CD14-positive monocyte (primary cell): Measurements from ENCODE around the gene BIN1. TPM values are rescaled to one million over a fixed set of nuclear protein-coding genes. Genes with fewer than 3 reads are reported as not detected.

Source experiments
- DNase-seq, 3 donors: peaks; one replicate each; pipeline ENCODE4 v3.0.0-alpha.2; 2011 to 2022
- H2AFZ ChIP-seq: 2 replicates; pipeline ENCODE4 v1.6.0; 2012; ENCODE audit warnings: mild to moderate bottlenecking, low read depth, low read length, inconsistent platforms; ENCODE audit not compliant: insufficient read depth, poor library complexity, severe bottlenecking
- H3K27ac ChIP-seq, 2 donors: 1 replicate in 1 of 2; 2 replicates in 1 of 2; pipeline ENCODE4 v1.5.1; 2012 to 2013; ENCODE audit warnings: low read length in 2 of 2, control low read depth in 1 of 2, inconsistent platforms in 1 of 2, low read depth in 1 of 2, mild to moderate bottlenecking in 1 of 2
- H3K27me3 ChIP-seq, 2 donors: one replicate each; pipeline versions ENCODE4 v1.6.0 to v1.6.1; 2011 to 2013; ENCODE audit warnings: low read length in 2 of 2; ENCODE audit not compliant: control insufficient read depth in 2 of 2, insufficient read depth in 2 of 2
- H3K36me3 ChIP-seq, 2 donors: replicated peaks in 1 of 2; 1 replicate in 1 of 2; 2 replicates in 1 of 2; pipeline versions ENCODE4 v1.5.1 to v1.6.1; 2012 to 2013; ENCODE audit warnings: low read length in 2 of 2, control low read depth in 1 of 2, inconsistent platforms in 1 of 2, mild to moderate bottlenecking in 1 of 2; ENCODE audit not compliant: insufficient read depth in 2 of 2, control insufficient read depth in 1 of 2
- H3K4me1 ChIP-seq, 2 donors: 1 replicate in 1 of 2; 2 replicates in 1 of 2; pipeline versions ENCODE4 v1.5.1 to v1.6.1; 2012 to 2013; ENCODE audit warnings: low read length in 2 of 2, control low read depth in 1 of 2, inconsistent platforms in 1 of 2, mild to moderate bottlenecking in 1 of 2, moderate library complexity in 1 of 2; ENCODE audit not compliant: insufficient read depth in 2 of 2, control insufficient read depth in 1 of 2
- H3K4me2 ChIP-seq: replicated peaks from 2 replicates; pipeline ENCODE3; 2012; ENCODE audit warnings: low read length, moderate library complexity, mild to moderate bottlenecking; ENCODE audit not compliant: poor library complexity, severe bottlenecking; ENCODE audit errors: extremely low read depth
- H3K4me3 ChIP-seq, 3 experiments: fragments of 200-600 bp in 1 of 3; sonication (generic) in 1 of 3; replicated peaks in 1 of 3; 1 replicate in 2 of 3; 2 replicates in 1 of 3; pipeline ENCODE4 v1.5.1; 2011 to 2013; ENCODE audit warnings: low read length in 3 of 3, mild to moderate bottlenecking in 3 of 3, control low read depth in 2 of 3, low read depth in 2 of 3, inconsistent platforms in 1 of 3, moderate library complexity in 1 of 3
- H3K79me2 ChIP-seq: 2 replicates; pipeline ENCODE4 v1.6.0; 2012; ENCODE audit warnings: mild to moderate bottlenecking, control low read depth, inconsistent platforms, low read length, moderate library complexity; ENCODE audit not compliant: insufficient read depth
- H3K9ac ChIP-seq: 2 replicates; pipeline ENCODE4 v1.6.0; 2017; ENCODE audit warnings: low read length, mild to moderate bottlenecking; ENCODE audit not compliant: insufficient read depth, poor library complexity, severe bottlenecking
- H3K9me3 ChIP-seq, 2 donors: replicated peaks in 1 of 2; 1 replicate in 1 of 2; 2 replicates in 1 of 2; pipeline versions ENCODE4 v1.5.1 to v1.6.1; 2012 to 2013; ENCODE audit warnings: low read length in 2 of 2, control low read depth in 1 of 2; ENCODE audit not compliant: control insufficient read depth in 1 of 2, insufficient read depth in 1 of 2
- H4K20me1 ChIP-seq: 2 replicates; pipeline ENCODE4 v1.6.0; 2012; ENCODE audit warnings: mild to moderate bottlenecking, low read length, control low read depth, moderate library complexity; ENCODE audit not compliant: insufficient read depth
- H3K27ac Mint-ChIP-seq, 7 donors: one replicate each; pipeline ENCODE4 v1.8.0; 2020; ENCODE audit warnings: mild to moderate bottlenecking in 7 of 7, mixed read lengths in 7 of 7, moderate library complexity in 6 of 7, inconsistent platforms in 2 of 7
- H3K27me3 Mint-ChIP-seq, 3 donors: one replicate each; pipeline ENCODE4 v1.8.0; 2021 to 2022; ENCODE audit warnings: low read depth in 3 of 3, mild to moderate bottlenecking in 3 of 3, mixed read lengths in 3 of 3, moderate library complexity in 3 of 3, inconsistent platforms in 1 of 3
- H3K36me3 Mint-ChIP-seq, 2 donors: one replicate each; pipeline ENCODE4 v1.8.0; 2020; ENCODE audit warnings: mixed read lengths in 2 of 2, inconsistent platforms in 1 of 2, mild to moderate bottlenecking in 1 of 2
- H3K4me1 Mint-ChIP-seq: one replicate; pipeline ENCODE4 v1.8.0; 2020; ENCODE audit warnings: mild to moderate bottlenecking, mixed read lengths
- H3K4me3 Mint-ChIP-seq, 2 donors: one replicate each; pipeline ENCODE4 v1.8.0; 2020; ENCODE audit warnings: mild to moderate bottlenecking in 2 of 2, mixed read lengths in 2 of 2, moderate library complexity in 1 of 2
- H3K9me3 Mint-ChIP-seq, 7 donors: one replicate each; pipeline ENCODE4 v1.8.0; 2020 to 2022; ENCODE audit warnings: mixed read lengths in 7 of 7, mild to moderate bottlenecking in 6 of 7, moderate library complexity in 6 of 7, inconsistent platforms in 2 of 7
- WGBS: methylation state at CpG from one replicate; pipeline ENCODE4 v1.1.5; 2013; ENCODE audit warnings: missing lambda C conversion rate; ENCODE audit not compliant: insufficient coverage; 5-methylcytosine and 5-hydroxymethylcytosine counted together
- intact Hi-C, 2 donors: fragments of 100-400 bp; cut with micrococcal nuclease; formaldehyde crosslinking; loops; one replicate each; pipeline versions ENCODE4 v1.15.0 to v1.15.1; 2023
- polyA plus RNA-seq, 3 donors: library from polyadenylated mRNA; depleted of rRNA in 1 of 3; unstranded in 2 of 3; stranded (reverse) in 1 of 3; fragments of 300-500 nt in 2 of 3; fragments of >200 nt in 1 of 3; fragmentation: Illumina TruSeq in 2 of 3; gene quantifications; 1 replicate in 2 of 3; 2 replicates in 1 of 3; pipeline ENCODE4 v1.2.3, GENCODE V29; 2012 to 2021
- TF ChIP-seq, protein P1 (sequence below): fragments of 200-600 bp; IDR thresholded peaks from one replicate; pipeline ENCODE4 v1.8.0; 2022; ENCODE audit warnings: antibody characterized with exemption, mild to moderate bottlenecking

The BIN1 gene
- polyA plus RNA-seq, 3 donors, result 3.4 to 7.5 (median 4.1) TPM

GRCh38 chr2:127122361-127123027 is 15.5 kb upstream of the BIN1 start:
- Histone ChIP-seq H3K9ac (no peak overlapping the region), H3K27me3 (no peaks in the 10 kb centered on the region), H2AFZ (no peak overlapping the region), H3K4me2 (no peak overlapping the region), H3K79me2 (no peaks in the 10 kb centered on the region), H3K9me3 (peaks cover 0 to 6% of the 10 kb centered on the region in 2 donors), H3K4me3 (no peak overlapping the region), H3K4me1 (no peaks in the 10 kb centered on the region), H4K20me1 (no peaks in the 10 kb centered on the region), H3K27ac (no peak overlapping the region), H3K36me3 (no peaks in the 10 kb centered on the region)
- no peak overlapping the region for H3K27ac Mint-ChIP-seq
- WGBS, result 88% methylated on average over 5 of the region's 10 CpGs
- H3K4me3 Mint-ChIP-seq, result no peak overlapping the region
- TF ChIP-seq, protein P1, sequence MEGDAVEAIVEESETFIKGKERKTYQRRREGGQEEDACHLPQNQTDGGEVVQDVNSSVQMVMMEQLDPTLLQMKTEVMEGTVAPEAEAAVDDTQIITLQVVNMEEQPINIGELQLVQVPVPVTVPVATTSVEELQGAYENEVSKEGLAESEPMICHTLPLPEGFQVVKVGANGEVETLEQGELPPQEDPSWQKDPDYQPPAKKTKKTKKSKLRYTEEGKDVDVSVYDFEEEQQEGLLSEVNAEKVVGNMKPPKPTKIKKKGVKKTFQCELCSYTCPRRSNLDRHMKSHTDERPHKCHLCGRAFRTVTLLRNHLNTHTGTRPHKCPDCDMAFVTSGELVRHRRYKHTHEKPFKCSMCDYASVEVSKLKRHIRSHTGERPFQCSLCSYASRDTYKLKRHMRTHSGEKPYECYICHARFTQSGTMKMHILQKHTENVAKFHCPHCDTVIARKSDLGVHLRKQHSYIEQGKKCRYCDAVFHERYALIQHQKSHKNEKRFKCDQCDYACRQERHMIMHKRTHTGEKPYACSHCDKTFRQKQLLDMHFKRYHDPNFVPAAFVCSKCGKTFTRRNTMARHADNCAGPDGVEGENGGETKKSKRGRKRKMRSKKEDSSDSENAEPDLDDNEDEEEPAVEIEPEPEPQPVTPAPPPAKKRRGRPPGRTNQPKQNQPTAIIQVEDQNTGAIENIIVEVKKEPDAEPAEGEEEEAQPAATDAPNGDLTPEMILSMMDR, result no peak
- peaks cover 5 to 22% (median 11%) of the 10 kb centered on the region in 7 donors for H3K9me3 Mint-ChIP-seq
- no peak for DNase-seq
- no peaks in the 10 kb centered on the region for H3K4me1 Mint-ChIP-seq
- intact Hi-C loops, result no loop called here
- peaks cover 2 to 5% (median 2%) of the 10 kb centered on the region in 3 donors for H3K27me3 Mint-ChIP-seq
- no peaks in the 10 kb centered on the region for H3K36me3 Mint-ChIP-seq

GRCh38 chr2:127121776-127122176 is 14.8 kb upstream of the BIN1 start:
- peaks cover 5 to 22% (median 11%) of the 10 kb centered on the region in 7 donors for H3K9me3 Mint-ChIP-seq
- no peaks in the 10 kb centered on the region for H3K4me1 Mint-ChIP-seq
- Histone ChIP-seq H3K79me2 (no peaks in the 10 kb centered on the region), H3K27ac (no peak overlapping the region), H2AFZ (no peak overlapping the region), H3K4me1 (no peaks in the 10 kb centered on the region), H3K4me2 (no peak overlapping the region), H3K27me3 (no peaks in the 10 kb centered on the region), H3K9ac (no peak overlapping the region), H3K4me3 (no peak overlapping the region), H3K36me3 (no peaks in the 10 kb centered on the region), H3K9me3 (peaks cover 0 to 6% of the 10 kb centered on the region in 2 donors), H4K20me1 (no peaks in the 10 kb centered on the region)
- no peak overlapping the region for H3K27ac Mint-ChIP-seq
- 98% methylated on average over 6 of the region's 7 CpGs for WGBS
- no peaks in the 10 kb centered on the region for H3K36me3 Mint-ChIP-seq
- intact Hi-C loops, result no loop called here
- H3K4me3 Mint-ChIP-seq, result no peak overlapping the region
- H3K27me3 Mint-ChIP-seq, result peaks cover 0 to 5% (median 2%) of the 10 kb centered on the region in 3 donors
- TF ChIP-seq, protein P1, result no peak
- no peak for DNase-seq
